SK-N-SH treated with all-trans-retinoic acid at 6 μM for 48 hours (cell line): Measurements from ENCODE around the gene CHI3L1.
"Not testable (repeated sequence)": the region's sequence is repeated elsewhere in the genome, so short reads cannot be mapped to it uniquely, and the experiment has no call there.

ENCODE experiments used
- ATAC-seq: fragments of 200-7000 bp; cut with Tn5 transposase; 3 replicates; pipeline ENCODE4 v1.9.1; 2020; ENCODE audit warnings: mild to moderate bottlenecking, moderate library complexity
- ARNTL ChIP-seq: fragments of 450-650 bp; formaldehyde crosslinking; IDR thresholded peaks from 2 replicates; pipeline ENCODE4 v1.5.0; 2020; ENCODE audit warnings: low read depth, mild to moderate bottlenecking, moderate library complexity, borderline replicate concordance
- BACH2 ChIP-seq: fragments of 250-450 bp; sonication (Bioruptor Pico); IDR thresholded peaks from 2 replicates; pipeline ENCODE4 v1.9.0; 2021; ENCODE audit warnings: mild to moderate bottlenecking, borderline replicate concordance
- CREB5 ChIP-seq: fragments of 250-450 bp; sonication (Bioruptor Pico); IDR thresholded peaks from 2 replicates; pipeline ENCODE4 v1.5.1; 2020; ENCODE audit warnings: low read depth, mild to moderate bottlenecking, moderate library complexity
- CSDC2 ChIP-seq: fragments of 250-450 bp; sonication (Bioruptor Pico); IDR thresholded peaks from 2 replicates; pipeline ENCODE4 v1.5.0; 2020; ENCODE audit warnings: mild to moderate bottlenecking, moderate library complexity
- CSRNP3 ChIP-seq: fragments of 250-450 bp; sonication (Bioruptor Pico); IDR thresholded peaks from 2 replicates; pipeline ENCODE4 v1.5.1; 2021; ENCODE audit warnings: mild to moderate bottlenecking, moderate library complexity
- ESRRG ChIP-seq: fragments of 250-450 bp; sonication (Bioruptor Pico); IDR thresholded peaks from 2 replicates; pipeline ENCODE4 v1.6.1; 2021; ENCODE audit warnings: mild to moderate bottlenecking
- GLIS3 ChIP-seq: fragments of 250-450 bp; sonication (Bioruptor Pico); IDR thresholded peaks from 2 replicates; pipeline ENCODE4 v1.5.0; 2020; ENCODE audit warnings: mild to moderate bottlenecking, moderate library complexity
- ISL1 ChIP-seq: fragments of 250-450 bp; sonication (Bioruptor Pico); IDR thresholded peaks from 2 replicates; pipeline ENCODE4 v2.1.2; 2022; ENCODE audit warnings: mild to moderate bottlenecking, moderate library complexity
- OSR1 ChIP-seq: fragments of 250-450 bp; sonication (Bioruptor Pico); IDR thresholded peaks from 2 replicates; pipeline ENCODE4 v1.8.0; 2022; ENCODE audit warnings: moderate library complexity, mild to moderate bottlenecking, inconsistent platforms
- PATZ1 ChIP-seq: fragments of 250-450 bp; sonication (Bioruptor Pico); IDR thresholded peaks from 2 replicates; pipeline ENCODE4 v1.8.0; 2020; ENCODE audit warnings: mild to moderate bottlenecking, moderate library complexity, borderline replicate concordance
- POU6F1 ChIP-seq: fragments of 250-450 bp; sonication (Bioruptor Pico); IDR thresholded peaks from 2 replicates; pipeline ENCODE4 v1.8.0; 2021; ENCODE audit warnings: low read depth, mild to moderate bottlenecking, moderate library complexity, borderline replicate concordance
- PPARA ChIP-seq: fragments of 250-450 bp; sonication (Bioruptor Pico); IDR thresholded peaks from 2 replicates; pipeline ENCODE4 v1.5.0; 2020; ENCODE audit warnings: mild to moderate bottlenecking, borderline replicate concordance
- RARB ChIP-seq: fragments of 250-450 bp; sonication (Bioruptor Pico); IDR thresholded peaks from 2 replicates; pipeline ENCODE4 v1.8.0; 2021; ENCODE audit warnings: mild to moderate bottlenecking, moderate library complexity
- SNAI2 ChIP-seq: fragments of 250-450 bp; sonication (Bioruptor Pico); IDR thresholded peaks from 2 replicates; pipeline ENCODE4 v1.5.0; 2020; ENCODE audit warnings: mild to moderate bottlenecking, moderate library complexity
- TCF4 ChIP-seq: fragments of 250-450 bp; sonication (Bioruptor Pico); IDR thresholded peaks from 2 replicates; pipeline ENCODE4 v1.8.0; 2021; ENCODE audit warnings: mild to moderate bottlenecking, moderate library complexity, borderline replicate concordance
- TOX ChIP-seq: fragments of 250-450 bp; sonication (Bioruptor Pico); IDR thresholded peaks from 2 replicates; pipeline ENCODE4 v1.8.0; 2021; ENCODE audit warnings: mild to moderate bottlenecking, moderate library complexity, borderline replicate concordance
- TSHZ2 ChIP-seq: fragments of 250-450 bp; sonication (Bioruptor Pico); IDR thresholded peaks from 2 replicates; pipeline ENCODE4 v1.5.0; 2020; ENCODE audit warnings: mild to moderate bottlenecking, moderate library complexity
- ZC3H10 ChIP-seq: fragments of 250-450 bp; sonication (Bioruptor Pico); IDR thresholded peaks from 2 replicates; pipeline ENCODE4 v1.5.1; 2021; ENCODE audit warnings: mild to moderate bottlenecking, moderate library complexity
- ZFP3 ChIP-seq: fragments of 250-450 bp; sonication (Bioruptor Pico); IDR thresholded peaks from 2 replicates; pipeline ENCODE4 v1.5.0; 2020; ENCODE audit warnings: mild to moderate bottlenecking, moderate library complexity
- ZFP30 ChIP-seq: fragments of 450-650 bp; formaldehyde crosslinking; IDR thresholded peaks from 2 replicates; pipeline ENCODE4 v1.5.0; 2022; ENCODE audit warnings: mild to moderate bottlenecking, moderate library complexity
- ZNF565 ChIP-seq: fragments of 450-650 bp; formaldehyde crosslinking; conservative IDR thresholded peaks from 2 replicates; pipeline ENCODE4 v1.5.0; 2020; ENCODE audit warnings: low read depth, mild to moderate bottlenecking, moderate library complexity
- ZNF70 ChIP-seq: fragments of 450-650 bp; formaldehyde crosslinking; IDR thresholded peaks from 2 replicates; pipeline ENCODE4 v1.5.0; 2020; ENCODE audit warnings: mild to moderate bottlenecking, moderate library complexity
- ZNF8 ChIP-seq: fragments of 450-650 bp; formaldehyde crosslinking; IDR thresholded peaks from 2 replicates; pipeline ENCODE4 v1.5.0; 2020; ENCODE audit warnings: mild to moderate bottlenecking, moderate library complexity

Gene CHI3L1

GRCh38 chr1:203186446-203187303 lies at the start of gene CHI3L1:
Gene CHI3L1, minus strand, starts transcription at chr1:203186704. Its CDS starts 81 bp downstream, at chr1:203186623.
- ATAC-seq: no peak
- TF ChIP-seq OSR1 (CRISPR knock-in tag) (no peak), ZNF8 (no peak), ZNF70 (CRISPR knock-in tag) (no peak), ISL1 (CRISPR knock-in tag) (no peak), RARB (CRISPR knock-in tag) (no peak), ARNTL (CRISPR knock-in tag) (no peak), PATZ1 (no peak), GLIS3 (CRISPR knock-in tag) (no peak), PPARA (CRISPR knock-in tag) (no peak), ZNF565 (CRISPR knock-in tag) (no peak), BACH2 (CRISPR knock-in tag) (no peak), ZFP30 (CRISPR knock-in tag) (no peak), TSHZ2 (no peak), POU6F1 (no peak), CREB5 (CRISPR knock-in tag) (no peak), TCF4 (CRISPR knock-in tag) (no peak), CSDC2 (CRISPR knock-in tag) (no peak)

GRCh38 chr1:203234901-203235300 lies 48.4 kb upstream of the CHI3L1 start:
- not testable (repeated sequence) for ATAC-seq

- no peak for TF ChIP-seq ZFP3 (CRISPR knock-in tag)
- TF ChIP-seq BACH2 (CRISPR knock-in tag): no peak
- TF ChIP-seq CSRNP3 (CRISPR knock-in tag): no peak
- TF ChIP-seq PPARA (CRISPR knock-in tag): no peak
- TF ChIP-seq ZNF8: no peak
- no peak for TF ChIP-seq ESRRG (CRISPR knock-in tag)
- no peak for TF ChIP-seq PATZ1
- TF ChIP-seq SNAI2 (CRISPR knock-in tag): no peak
- TF ChIP-seq ARNTL (CRISPR knock-in tag): no peak
- TF ChIP-seq TOX (CRISPR knock-in tag): no peak
- TF ChIP-seq ZNF565 (CRISPR knock-in tag): no peak
- no peak for TF ChIP-seq RARB (CRISPR knock-in tag)
- TF ChIP-seq TCF4 (CRISPR knock-in tag): no peak
- no peak for TF ChIP-seq CSDC2 (CRISPR knock-in tag)
- no peak for TF ChIP-seq ZC3H10
- ATAC-seq: no peak
Observed at GRCh38 chr1:203229471-203230135, 43.1 kb upstream of the CHI3L1 start, which contains the start of gene CHIT1. Gene CHIT1, minus strand, starts transcription at chr1:203229673. Its CDS starts 37 bp downstream, at chr1:203229636.
